Stimulated activated naive CD8-positive, alpha-beta T cell treated with anti-CD3 and anti-CD28 coated beads, Interleukin-15, Interleukin-2, amounts not matched to agents 100 U/mL and 50 U/mL, for 24 hours (primary cell): Measurements from ENCODE around the gene CNST.

Experiments
- ATAC-seq: fragments of 150-1000 bp; cut with Tn5 transposase; one replicate; pipeline ENCODE4 v1.10.0; 2021
- DNase-seq: peaks from one replicate; pipeline ENCODE4 v3.0.0; 2021

CNST gene, protein sequence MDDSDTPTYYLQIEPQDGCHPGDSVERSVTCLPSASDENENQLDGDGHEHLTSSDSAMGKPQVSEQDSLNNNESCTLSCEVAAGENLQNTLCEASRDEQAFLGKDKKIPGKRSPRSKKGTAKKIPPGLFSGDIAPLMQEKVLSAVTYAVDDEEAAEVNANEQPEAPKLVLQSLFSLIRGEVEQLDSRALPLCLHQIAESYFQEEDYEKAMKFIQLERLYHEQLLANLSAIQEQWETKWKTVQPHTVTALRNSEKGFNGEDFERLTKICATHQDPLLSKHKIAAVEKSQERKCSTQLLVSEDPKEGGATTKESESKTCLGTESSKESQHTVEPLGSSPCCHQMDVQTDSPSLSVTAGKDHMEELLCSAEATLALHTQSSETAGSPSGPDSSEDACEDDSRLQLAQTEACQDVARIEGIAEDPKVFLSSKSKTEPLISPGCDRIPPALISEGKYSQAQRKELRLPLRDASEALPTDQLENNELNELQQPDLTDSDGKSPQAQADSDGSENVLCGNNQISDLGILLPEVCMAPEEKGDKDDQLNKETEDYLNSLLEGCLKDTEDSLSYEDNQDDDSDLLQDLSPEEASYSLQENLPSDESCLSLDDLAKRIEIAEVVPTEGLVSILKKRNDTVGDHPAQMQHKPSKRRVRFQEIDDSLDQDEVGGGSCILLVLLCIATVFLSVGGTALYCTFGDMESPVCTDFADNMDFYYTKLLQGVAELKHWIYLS

DNA sequence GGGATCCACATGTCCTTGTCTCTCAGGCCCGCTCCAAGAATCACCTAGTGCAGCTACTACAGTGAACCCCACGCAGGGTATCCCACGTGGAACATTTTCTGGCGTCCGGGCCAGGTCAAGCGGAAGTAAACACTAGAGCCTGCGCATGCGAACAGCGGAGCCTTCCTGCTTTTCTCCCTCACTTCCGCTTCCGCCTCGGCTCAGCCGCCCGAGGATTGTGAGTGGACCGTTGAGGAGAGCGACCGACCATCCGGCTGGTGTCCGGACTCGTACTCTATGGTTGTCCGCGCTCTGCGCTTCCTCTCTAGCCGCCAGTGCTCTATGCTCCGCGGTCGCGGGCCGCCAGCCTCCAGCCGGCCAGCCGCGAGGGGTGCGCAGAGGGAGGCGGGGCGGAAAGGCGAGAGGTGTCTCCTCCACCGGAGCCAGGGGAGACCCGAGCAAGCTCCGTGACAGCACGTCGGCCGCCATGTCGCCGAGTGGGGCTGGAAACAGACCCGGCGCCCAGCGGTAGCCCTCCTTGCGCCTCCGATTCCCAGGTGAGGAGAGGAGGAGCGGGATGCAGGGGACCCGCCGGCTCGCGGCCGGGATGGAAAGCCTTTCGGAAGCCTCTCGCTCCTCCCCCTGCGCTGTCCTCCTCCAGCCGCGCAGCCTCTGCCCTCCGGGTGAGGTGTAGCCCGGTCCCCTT is at the start of gene CNST, which contains the start of gene TFB2M:
Gene CNST (plus strand): TSS at position 329 of the 685 bp plus-strand sequence. CDS start 25,107 bp downstream, outside the sequence.
Gene TFB2M (minus strand): TSS at position 134 of the 685 bp plus-strand sequence. CDS start 123 bp downstream, at position 11.
- DNase-seq (peak; percentile 96), ATAC-seq (peak; percentile 97)

GRCh38 chr1:246517391-246517790 is 48.9 kb upstream of the CNST start:
- ATAC-seq (no peak), DNase-seq (no peak)

DNA sequence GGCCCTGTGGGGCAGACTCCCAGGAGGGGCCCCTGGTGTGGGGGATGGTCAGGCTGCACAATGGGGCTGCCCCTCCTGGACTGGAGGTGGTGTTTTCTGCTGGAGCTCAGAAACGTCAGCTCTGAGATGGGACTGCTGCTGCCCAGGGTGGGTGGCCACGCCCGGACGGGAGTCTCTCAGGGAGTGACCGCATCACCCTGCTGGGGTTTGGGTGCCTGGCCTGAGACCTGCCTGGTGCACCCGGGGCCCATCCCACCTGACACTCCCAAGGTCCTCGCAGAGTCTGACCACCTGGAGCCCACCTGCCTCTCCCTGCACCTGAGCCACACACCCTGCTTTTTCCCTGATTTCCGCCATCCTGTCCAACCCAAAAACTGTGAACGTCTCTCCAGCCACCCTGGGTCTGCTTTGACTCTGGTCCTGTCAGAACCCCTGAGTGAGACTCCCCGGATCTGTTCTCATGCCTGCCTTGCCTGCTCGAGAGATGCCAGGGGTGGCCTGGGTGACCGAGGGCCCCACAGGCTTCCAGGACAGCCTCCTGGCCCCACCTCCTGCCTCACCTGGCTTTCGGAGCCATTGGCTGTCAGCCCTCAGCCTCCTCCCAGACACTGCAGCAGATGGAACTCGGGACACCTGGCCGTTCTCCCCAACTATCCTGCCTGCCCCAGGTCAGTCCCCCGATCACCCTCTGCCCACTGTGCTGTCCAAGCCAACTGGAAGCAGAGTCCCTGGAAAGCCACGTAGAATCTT is 47.6 kb upstream of the CNST start:
- ATAC-seq, result peak; percentile 14
- DNase-seq, result no peak

DNA sequence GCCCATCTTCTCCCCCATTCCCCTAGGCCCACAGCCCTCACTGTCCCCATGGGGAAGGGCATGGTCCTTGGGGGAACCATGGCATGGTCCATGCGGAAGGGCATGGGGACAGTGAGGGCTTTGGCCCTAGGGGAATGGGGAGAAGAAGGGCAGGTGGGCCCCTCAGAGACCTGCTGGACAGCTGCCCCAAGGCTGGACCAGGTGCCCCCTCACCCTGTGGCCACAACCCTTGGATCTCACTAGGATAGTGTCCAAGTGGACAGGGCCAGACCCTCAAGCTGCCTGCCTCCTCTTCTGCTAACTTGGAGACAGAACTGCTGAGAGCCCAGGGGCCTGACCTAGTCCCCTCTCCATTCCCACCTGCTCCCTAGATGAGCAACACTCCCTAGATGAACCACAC is 46.7 kb upstream of the CNST start:
- DNase-seq (no peak), ATAC-seq (no peak)

DNA sequence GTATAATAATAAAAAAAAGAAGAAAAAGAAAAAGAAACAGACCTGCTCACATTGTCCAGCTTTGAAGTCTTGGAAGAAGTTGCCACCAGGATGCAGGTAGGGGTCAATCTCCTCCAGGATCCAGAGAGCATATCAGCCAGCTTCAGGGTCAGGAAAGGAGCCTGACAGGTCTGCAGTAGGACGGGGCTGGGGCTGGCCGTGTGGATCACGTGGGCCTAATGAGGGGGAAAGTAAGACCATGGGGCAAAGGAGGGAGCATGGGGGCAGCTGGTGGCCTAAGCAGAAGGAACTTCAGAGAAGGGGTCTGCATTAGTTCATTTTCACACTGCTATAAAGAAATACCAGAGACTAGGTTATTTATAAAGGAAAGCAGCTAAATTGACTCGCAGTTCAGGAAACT is 39.9 kb upstream of the CNST start:
- DNase-seq (no peak), ATAC-seq (no peak)

- DNase-seq (no peak), ATAC-seq (no peak)
These were observed 39.3 kb upstream of the CNST start for GRCh38 chr1:246526915-246527314.

DNA sequence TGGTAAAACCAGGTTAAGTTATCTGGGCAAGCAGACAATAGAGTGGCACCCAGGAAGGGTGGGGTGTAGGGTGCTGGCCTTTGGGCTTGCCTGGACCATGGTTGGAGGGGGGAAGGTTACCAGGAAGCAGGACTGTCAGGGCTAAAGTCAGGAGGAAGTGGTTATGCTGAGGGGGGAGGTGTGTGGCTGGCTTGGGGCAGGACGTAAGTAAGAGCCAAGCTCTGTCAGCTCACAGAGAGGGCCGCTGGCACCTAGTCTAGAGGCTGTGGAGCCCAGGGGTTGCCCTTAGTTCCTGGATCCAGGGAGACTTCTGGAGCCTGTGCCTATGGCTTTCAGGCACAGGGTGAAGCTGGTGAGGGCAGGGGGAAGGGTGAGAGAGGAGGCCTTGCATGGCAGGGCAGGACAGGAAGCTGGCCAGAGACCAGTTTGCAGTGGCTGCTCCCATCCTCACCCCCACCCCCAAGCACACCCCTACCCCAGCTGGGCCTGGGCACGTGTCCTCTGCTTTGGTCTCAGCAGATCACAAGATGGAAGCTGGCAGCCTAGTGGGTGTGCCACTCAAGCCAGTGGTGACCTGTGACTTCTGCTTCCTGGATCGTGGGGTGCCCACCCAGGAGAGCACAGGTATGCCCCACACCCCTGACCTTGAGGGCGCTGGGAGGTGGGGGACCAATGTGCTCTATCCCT is 38.7 kb upstream of the CNST start:
- no peak for DNase-seq
- ATAC-seq, result no peak

GRCh38 chr1:246528933-246529731 is 37.1 kb upstream of the CNST start:
- DNase-seq, result no peak
- ATAC-seq, result no peak

GRCh38 chr1:246530482-246530881 is 35.8 kb upstream of the CNST start:
- no peak for DNase-seq
- no peak for ATAC-seq

DNA sequence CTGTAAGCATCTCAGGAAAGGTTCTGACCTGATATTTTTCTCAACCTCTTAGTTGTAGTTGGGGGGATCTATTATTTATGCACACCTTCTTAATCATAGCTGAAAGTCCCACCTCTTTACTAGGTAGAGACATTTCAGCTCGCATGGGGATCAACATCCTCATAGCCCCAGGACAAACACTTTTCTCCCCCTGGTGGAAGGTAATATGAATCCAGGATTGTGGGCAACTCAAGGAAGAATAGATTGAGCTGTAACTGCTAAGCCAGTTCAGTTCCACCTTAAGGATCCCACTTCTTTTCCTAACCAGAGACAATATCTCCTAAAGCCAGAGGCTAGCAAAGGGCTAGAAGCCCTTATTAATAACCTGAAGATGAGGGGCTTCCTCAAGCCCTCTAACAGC is 33.7 kb upstream of the CNST start:
- ATAC-seq (no peak), DNase-seq (no peak)

GRCh38 chr1:246533371-246533905 is 32.8 kb upstream of the CNST start:
- no peak for DNase-seq
- no peak for ATAC-seq

- ATAC-seq, result no peak
- no peak for DNase-seq
These were observed 32.1 kb upstream of the CNST start for GRCh38 chr1:246534114-246534513.

- DNase-seq, result no peak
These were observed 28.8 kb upstream of the CNST start for GRCh38 chr1:246537441-246537840.

GRCh38 chr1:246537887-246538286 is 28.4 kb upstream of the CNST start:
- ATAC-seq, result no peak
- no peak for DNase-seq

More at GRCh38 chr1:246537441-246537840, 28.8 kb upstream of the CNST start:
- ATAC-seq, result no peak

GRCh38 chr1:246540738-246541491 is 25.3 kb upstream of the CNST start:
- ATAC-seq (no peak), DNase-seq (no peak)

GRCh38 chr1:246544001-246544400 is 22.3 kb upstream of the CNST start:
- no peak for ATAC-seq
- no peak for DNase-seq

- DNase-seq, result no peak
- no peak for ATAC-seq
These were observed 16.6 kb upstream of the CNST start for GRCh38 chr1:246549665-246550064.

DNA sequence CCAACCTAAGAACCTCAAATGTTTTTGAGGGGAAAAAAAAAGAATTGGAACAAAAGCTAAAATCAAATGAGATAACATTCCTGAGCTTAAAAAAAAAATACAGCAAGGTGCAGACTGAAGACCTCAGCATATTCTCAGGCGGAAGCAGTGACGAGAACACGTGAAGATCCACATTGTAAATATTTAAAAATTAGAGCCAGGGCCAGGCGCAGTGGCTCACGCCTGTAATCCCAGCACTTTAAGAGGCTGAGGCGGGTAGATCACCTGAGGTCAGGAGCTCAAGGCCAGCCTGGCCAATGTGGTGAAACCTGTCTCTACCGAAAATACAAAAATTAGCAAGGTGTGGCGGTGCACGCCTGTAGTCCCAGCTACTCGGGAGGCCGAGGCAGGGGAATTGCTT is 15.9 kb upstream of the CNST start:
- no peak for ATAC-seq

GRCh38 chr1:246552110-246552509 is 14.1 kb upstream of the CNST start:
- no peak for DNase-seq
- no peak for ATAC-seq

More for the DNA sequence above, 15.9 kb upstream of the CNST start:
- DNase-seq, result no peak

- ATAC-seq, result no peak
These were observed 12.1 kb upstream of the CNST start for GRCh38 chr1:246554201-246554600.

More at GRCh38 chr1:246554201-246554600, 12.1 kb upstream of the CNST start:
- DNase-seq, result no peak
